Left renal cortex interstitium (tissue), 4 donors: Measurements from ENCODE around the gene TPMT. TPM values are rescaled to one million over a fixed set of nuclear protein-coding genes. Genes with fewer than 3 reads are reported as not detected.
"Not testable (repeated sequence)": the region's sequence is repeated elsewhere in the genome, so short reads cannot be mapped to it uniquely, and the experiment has no call there.

ENCODE experiments used
- DNase-seq, 4 donors: peaks; one replicate each; pipeline ENCODE4 v3.0.0-alpha.2; 2013; ENCODE audit warnings: low read depth in 4 of 4, low spot score in 2 of 4, missing footprints in 1 of 4
- polyA plus RNA-seq, 4 donors: library from polyadenylated mRNA; unstranded; fragments of 120-200 nt; gene quantifications; one replicate each; pipeline ENCODE4 v1.2.1, GENCODE V29; 2013; ENCODE audit not compliant: insufficient read length in 4 of 4

The TPMT gene
- polyA plus RNA-seq: 10 to 100 TPM; 21.7 to 28.1 (median 26.5) TPM

DNA sequence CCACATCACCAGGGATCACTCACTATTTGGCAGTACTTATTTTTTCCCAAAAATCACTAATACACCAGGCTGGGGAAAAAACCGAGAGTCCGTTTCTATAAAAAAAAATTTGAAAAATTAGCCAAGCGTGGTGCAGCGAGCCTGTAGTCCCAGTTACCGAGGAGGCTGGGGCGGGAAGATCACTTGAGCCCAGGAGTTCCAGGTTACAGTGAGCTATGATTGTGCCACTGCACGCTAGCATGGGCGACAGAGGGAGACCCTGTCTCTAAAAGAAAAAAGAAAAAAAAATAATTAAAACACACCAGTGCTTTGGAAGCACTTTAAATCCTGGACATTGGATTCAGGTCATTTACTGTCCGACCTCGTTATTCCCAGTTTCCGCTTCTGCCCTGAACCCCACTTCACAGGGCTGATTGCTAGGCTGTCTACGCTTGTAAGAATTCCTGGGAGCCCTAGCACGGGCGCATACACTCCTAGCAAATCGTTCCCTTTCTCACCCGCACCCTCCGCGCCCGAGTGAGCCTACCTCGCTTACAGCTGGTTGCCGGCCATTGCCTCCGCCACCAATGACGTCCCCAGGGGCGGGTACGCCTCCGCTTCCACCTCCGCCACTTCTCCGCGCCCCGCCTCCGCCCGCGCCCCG, at the start of gene TPMT:
Gene TPMT, minus strand, starts transcription at position 571 of the 643 bp plus-strand sequence. CDS start 5,950 bp downstream, outside the sequence.
- DNase-seq: peak in 1 of 4 donors; percentile 66

DNA sequence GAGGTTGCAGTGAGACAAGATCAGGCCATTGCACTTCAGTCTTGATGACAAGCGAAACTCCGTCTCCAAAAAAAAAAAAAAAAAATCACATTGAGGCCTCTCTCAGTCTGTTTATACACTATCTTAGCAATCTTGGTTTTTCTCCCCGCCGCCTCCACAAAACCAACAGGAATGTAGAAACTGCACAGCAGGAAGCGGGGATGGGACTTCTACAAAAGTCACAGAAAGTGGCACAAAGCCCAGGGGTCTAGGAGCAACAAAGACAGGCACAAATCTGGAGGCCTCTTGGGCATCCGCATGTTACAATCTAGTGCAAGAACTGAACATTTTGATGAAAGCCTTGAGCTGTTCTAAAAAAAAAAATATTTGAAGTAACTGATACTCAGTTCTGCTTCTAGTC, 48.9 kb upstream of the TPMT start:
- no peak for DNase-seq

DNA sequence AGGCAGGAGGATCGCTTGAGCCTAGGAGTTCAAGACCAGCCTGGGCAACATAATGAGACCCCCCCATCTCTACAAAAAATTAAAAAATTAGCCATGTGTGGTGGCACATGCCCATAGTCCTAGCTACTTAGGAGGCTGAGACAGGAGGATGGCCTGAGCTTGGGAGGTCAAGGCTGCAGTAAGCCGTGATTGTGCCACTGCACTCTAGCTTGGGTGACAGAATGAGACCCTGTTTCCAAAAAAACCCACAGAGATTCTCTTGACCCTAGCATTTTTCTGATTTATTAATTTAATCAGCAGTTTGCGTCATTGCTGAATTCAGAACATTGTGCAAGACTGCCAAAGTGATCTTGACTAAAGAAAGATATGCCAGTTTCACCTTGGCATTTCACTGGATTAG, 37.1 kb upstream of the TPMT start:
- no peak for DNase-seq

DNA sequence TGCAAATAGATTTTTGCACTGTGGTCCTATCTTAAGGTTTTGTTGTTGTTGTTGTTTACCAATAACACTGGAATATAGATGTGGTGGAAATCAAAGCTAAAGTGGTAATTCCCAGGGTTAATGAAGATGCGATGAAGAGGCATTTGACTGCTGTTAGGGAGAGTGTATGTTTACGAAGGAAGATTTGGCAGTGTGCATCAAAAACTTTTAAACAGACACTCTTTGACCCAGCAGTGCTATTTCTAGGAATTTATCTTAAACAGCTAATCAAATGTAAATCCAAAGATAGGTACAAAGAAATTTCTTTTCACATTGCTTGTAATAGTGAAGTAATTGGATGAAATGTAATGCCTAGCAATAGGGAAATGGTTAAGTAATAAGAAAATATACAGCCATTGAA, 34.3 kb upstream of the TPMT start:
- no peak for DNase-seq

DNA sequence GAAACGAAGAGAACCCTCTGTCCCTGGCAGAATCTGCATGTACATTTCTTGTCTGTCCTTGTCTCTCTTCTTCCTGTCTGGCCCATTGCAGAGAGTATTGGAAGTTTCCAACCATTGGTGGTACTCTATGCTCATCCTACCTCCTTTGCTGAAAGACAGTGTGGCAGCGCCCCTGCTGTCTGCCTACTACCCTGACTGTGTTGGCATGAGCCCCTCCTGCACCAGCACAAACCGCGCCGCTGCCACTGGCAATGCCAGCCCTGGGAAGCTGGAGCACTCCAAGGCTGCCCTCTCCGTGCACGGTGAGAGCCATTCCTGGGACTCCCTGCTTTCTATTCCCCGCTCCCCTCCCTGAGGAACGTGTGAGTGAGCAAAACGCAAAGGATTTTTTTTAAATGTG, 32.8 kb upstream of the TPMT start:
- no peak for DNase-seq

DNA sequence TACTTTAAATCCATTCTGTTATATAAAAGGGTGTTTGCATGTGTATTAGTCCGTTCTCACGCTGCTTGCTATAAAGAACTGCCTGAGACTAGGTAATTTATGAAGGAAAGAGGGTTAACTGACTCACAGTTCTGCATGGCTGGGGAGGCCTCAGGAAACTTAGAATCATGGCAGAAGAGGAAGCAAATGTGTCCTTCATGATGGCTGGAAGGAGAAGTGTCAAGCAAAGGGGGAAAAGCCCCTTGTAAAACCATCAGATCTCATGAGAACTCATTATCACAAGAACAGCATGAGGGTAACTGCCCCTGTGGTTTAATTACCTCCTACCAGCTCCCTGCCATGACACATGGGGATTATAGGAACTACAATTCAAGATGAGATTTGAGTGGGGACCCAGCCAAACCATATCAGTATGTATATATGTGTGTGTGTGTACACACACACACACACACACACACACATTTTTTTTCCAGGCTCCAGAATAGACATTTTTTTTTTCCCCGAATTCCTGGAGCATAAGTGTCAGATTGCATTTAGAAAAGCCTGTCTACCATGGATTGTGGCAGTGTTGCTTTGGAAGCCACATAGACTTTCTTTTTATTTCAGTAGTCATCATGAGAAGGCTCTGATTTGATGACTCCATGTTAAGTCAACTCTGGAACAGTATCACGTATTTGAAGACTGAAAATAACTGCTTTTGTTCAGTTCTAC, 31.8 kb upstream of the TPMT start:
- no peak for DNase-seq

DNA sequence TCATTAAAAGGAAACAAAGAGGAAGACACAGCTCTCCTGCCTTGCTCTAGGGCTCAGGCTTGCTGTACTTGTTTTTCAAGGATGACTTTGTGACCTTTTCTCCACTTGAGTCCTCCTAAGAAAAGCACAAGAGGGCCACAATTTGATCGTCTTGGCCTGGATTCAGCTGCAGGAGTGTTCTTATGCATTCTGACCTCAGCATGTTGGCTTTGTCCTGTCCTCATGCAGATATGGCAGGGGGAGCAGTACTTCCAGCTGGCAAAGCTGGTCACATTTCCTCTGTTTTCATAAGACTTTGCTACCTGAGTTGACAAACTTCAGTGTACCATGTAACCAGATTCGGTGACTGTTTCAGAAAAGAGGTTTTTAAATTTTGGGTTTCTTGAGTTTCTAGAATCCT, 31.2 kb upstream of the TPMT start:
- DNase-seq: no peak

DNA sequence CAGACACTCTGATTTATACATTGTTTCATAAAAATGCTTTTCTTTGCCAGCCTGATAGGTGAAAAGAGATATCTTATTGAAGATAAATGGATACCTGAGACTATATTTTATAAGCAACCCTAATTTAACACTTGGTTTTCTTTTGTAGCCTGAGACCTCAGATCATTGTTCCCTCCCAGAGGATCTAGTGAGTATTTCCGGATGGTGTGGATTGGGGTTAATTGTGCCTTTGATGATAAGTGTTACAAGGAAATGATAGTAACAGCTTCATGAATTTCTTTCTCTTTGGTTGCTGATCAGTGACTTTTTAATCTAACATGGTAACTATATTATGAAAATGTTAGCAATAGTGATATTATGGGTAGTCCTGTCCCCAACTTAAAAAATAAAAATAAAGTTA, 30.7 kb upstream of the TPMT start:
- no peak for DNase-seq

DNA sequence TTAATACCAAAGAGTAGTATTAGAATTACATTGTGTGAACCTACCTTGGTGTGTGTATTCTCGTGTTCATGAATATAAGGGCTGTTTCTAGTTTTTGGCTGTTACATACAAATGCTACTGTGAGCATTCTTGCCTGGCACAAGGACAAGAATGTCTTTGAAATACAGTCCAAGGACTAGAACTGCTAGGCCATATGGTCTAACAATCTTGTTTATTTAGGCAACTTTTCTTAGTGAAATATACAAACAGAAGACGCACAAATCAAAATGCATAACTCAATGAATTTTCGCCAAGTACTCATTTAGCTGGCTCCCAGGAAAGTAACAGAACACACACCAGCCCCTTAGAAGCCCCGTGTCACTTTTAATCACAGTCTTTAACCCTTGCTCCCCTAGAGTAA, 28.9 kb upstream of the TPMT start:
- DNase-seq: peak in 2 of 4 donors; percentile 7 to 39

DNA sequence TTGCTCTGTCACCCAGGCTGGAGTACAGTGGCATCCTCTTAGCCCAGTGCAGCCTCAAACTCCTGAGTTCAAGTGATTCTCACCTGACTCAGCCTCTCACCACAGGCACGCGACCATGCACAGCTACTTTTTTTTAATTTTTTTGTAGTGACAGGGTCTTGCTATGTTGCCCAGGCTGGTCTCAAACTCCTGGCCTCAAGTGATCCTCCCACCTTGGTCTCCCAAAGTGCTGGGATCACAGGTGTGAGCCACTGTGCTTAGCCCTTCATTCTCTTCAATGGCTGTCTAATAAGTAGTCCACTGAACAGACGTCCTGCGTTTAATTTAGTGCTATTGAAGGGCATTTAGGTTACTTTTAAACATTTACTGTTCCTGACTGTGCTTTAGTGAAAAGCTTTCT, 27.7 kb upstream of the TPMT start:
- DNase-seq: no peak

DNA sequence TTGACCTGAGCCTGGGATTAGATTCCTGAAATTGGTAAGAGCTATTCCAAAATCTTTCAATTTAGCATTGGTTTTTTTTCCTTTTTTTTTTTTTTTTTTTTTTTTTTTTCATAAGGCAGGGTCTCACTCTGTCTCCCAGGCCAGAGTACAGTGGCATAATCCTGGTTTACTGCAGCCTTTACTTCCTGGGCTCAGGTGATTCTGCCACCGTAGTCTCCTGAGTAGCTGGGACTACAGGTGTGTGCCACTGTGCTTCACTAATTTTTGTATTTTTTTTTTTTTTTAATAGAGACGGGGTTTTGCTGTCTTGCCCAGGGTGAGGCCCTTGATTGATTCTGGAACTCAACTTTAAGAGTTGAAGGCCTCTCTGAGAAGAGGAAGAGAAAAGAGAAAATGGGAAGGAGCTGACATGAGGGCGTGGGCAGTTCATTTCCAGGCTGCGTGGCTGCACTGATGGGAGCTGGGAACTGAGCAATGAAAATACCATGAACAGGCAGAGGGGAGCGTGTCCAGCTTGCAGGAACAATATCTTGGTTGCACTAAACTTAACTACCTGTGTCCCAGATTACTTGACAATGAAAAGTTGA, 25.0 kb upstream of the TPMT start:
- DNase-seq: no peak

DNA sequence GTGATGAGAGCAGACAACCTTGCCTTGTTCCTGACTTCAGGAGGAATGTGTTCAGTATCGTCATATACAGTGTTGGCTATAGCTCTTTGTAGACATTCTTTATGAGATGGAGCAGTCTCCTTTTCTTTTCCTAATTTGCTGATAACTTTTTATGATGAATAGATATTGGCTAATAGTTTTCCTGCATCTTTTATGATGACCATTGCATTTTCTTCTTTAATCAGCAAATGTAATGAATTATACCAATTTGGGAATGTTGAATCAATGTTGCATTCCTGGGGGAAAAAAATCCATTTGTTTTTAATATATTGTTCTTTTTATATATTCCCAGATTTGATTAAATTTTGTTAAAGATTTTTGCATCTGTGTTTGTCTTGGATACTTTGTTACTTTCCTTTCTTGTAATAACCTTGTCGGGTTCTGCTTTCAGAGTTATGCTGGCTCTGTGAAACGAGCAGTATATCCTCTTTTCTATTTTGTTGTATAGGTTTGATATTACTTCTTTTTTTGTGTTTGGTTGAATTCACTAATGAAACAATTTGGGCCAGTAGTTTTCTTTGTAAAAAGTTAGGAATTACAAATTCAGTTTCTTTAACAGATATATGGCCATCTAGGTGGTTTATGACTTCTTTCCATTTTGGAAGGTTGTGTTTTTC, 24.2 kb upstream of the TPMT start:
- no peak for DNase-seq

DNA sequence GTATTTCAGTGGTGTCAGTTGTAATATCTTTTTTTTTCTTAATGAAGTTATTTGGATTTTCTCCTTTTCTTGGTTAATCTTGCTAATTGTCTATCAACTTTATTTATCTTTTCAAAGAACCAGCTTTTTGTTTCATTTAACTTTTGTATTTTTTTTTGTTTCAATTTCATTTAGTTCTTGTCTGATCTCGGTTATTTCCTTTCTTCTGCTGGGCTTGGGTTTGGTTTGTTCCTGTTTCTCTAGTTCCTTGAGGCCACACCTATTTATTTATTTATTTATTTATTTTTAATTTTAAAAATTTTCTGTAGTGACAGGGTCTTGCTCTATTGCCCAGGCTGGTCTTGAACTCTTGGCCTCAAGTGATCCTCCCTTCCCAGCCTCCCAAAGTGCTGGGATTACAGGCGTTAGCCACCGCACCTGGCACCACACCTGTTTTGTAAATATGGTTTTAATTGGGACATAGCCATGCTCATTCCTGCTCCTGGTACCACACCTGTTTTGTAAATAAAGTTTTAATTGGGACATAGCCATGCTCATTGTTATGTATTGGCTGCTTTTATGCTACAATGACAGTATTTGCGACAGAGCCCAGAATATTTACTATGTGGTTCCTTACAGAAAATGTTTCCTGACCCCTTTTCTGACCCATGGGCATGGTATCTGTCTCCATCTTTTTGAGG, 22.5 kb upstream of the TPMT start:
- no peak for DNase-seq

DNA sequence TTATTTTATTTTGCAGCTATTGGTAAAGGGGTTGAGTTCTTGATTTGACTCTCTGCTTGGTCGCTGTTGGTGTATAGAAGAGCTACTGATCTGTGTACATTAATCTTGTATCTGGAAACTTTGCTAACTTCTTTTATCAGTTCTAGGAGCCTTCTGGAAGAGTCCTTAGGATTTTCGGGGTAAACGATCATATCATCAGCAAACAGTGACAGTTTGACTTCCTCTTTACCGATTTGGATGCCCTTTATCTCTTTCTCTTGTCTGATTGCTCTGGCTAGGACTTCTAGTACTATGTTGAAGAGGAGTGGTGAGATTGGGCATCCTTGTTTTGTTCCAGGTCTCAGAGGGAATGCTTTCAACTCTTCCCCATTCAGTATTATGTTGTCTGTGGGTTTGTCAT, 21.3 kb upstream of the TPMT start:
- not testable (repeated sequence) for DNase-seq

DNA sequence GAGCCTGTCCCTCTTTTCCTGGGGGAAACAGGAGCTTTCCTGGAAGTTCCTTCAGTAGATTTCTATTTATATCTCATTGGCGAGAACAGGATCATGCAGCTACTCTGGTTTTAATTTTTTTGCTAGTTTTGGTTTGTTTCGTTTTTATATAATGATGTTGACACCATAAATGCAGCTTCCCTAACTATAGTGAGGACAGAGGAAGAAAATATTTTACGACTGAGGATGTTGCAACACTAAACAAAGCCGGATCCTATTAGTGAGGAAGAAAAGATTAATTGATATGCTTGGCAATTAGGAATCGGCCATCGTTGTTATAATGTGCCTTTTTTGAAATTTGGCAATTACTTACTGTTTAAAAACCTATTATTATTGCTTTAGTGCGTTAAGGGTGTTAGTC, 17.0 kb upstream of the TPMT start:
- no peak for DNase-seq

DNA sequence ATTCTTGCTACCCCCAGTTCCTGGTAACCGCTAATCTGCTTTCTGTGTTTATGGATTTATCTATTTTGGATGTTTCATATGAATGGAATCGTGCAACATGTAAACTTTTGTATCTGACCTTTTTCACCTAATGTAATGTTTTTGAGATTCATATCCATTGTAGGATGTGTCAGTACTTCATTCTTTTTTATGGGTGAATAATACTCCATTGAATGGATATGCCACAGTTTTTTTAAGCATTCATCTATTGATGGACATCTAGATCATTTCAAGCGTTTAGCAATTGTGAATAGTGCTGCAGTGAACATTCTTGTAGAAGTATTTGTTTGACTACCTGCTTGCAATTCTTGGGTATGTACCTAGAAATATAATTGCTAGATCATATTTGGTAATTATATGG, 13.4 kb upstream of the TPMT start:
- no peak for DNase-seq

DNA sequence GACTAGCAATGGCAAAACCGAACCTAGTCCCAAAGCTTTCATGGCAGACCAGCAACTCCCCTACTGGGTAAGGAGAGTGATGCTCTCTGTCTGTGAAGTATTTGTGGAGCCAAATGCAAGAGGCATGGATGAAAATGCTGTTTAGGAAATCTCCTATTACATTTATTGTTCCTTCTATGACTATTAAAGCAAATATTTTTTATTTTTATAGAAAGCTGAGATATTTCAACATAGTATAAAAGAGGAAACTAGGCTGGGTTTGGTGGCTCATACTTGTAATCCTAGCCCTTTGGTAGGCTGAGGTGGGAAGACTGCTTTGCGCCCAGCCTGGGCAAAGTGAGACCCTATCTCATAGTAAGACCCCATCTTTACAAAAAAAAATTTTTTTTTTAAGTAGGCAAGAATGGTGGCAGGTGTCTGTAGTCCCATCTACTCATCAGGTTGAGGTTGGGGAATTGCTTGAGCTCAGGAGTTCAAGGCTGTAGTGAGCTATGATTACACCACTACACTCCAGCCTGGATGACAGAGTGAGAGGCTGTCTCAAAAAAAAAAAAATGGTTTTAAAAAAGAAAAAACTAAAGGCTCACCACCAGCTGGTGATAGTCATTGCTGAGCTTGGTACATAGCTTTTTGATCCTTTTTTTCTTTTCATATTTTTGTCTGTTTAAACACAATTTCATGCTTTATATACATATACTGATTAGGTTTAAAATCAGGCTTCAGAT, 11.6 kb upstream of the TPMT start:
- DNase-seq: no peak

DNA sequence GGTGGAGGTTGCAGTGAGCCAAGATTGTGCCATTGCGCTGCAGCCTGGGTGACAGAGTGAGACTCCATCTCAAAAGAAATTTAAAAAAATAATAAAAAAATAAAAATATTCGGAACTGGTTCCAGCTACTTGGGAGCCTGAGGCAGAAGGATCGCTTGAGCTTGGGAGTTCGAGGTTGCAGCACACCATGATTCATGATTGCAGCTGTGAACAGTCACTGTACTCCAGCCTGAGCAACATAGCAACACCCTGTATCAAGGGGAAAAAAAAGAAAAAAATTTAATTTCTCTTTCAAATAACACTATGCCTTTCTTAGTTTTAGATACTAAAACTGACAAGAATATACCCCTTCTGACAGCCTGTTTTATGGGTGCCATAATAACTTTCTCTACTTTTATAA, 10.9 kb upstream of the TPMT start:
- no peak for DNase-seq

DNA sequence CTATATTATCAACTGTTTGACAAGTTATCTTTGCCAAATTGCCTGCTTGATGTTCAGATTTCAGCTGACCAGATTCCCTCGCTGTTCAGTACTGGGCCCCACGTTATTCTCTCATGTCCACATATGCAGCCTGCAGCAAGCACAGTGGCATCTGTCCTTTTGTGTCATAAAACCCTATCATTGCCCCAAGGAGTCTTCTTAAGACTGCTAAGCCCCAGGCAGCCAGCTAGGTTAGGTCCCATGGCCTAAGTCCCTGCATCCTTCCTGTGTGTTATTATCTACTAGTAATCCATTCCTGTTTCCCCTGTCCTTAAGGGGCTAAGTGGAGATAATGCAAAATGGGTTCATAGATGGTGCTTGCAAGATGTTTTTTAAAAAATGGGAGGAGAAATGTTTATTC, 7.5 kb upstream of the TPMT start:
- no peak for DNase-seq

DNA sequence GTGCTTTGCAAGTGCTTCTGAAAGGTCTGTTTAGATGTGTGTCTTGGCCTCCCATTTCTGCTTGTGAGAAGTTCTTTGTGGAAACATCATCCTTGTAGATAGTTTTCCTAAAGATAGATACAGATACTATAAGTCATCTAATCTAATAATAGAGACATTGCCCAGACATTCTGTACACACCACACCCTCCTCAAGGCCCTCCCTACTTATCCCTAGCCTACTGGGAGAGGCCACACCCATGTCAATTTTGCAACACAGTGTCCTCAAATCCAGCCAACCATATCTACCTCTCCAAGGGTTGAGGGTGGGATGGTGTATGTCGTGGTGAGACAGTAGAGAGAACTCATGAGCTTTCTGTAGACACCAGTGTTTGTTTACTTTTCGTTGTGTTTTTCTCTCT, 6.6 kb upstream of the TPMT start:
- no peak for DNase-seq
